Right cardiac atrium (tissue), 5 donors: ENCODE measurements around the gene KLHDC2. TPM values are rescaled to one million over a fixed set of nuclear protein-coding genes. Genes with fewer than 3 reads are reported as not detected.
"Not testable (repeated sequence)": the region's sequence is repeated elsewhere in the genome, so short reads cannot be mapped to it uniquely, and the experiment has no call there.

ENCODE experiments used
- ATAC-seq, 2 donors: fragments of 200-7000 bp; cut with Tn5 transposase; one replicate each; pipeline versions ENCODE4 v1.8.0 to v1.9.1; 2020; ENCODE audit warnings: moderate library complexity in 2 of 2, mild to moderate bottlenecking in 1 of 2
- DNase-seq, 3 donors: peaks; one replicate each; pipeline ENCODE4 v3.0.0-alpha.2; 2020
- H3K27ac ChIP-seq: one replicate; pipeline ENCODE4 v1.5.1; 2013; ENCODE audit warnings: mild to moderate bottlenecking, low read length, control low read depth, moderate library complexity
- H3K27me3 ChIP-seq: one replicate; pipeline ENCODE4 v1.6.1; 2013; ENCODE audit not compliant: control insufficient read depth, insufficient read depth
- H3K4me1 ChIP-seq: one replicate; pipeline ENCODE4 v1.6.1; 2013; ENCODE audit warnings: low read length; ENCODE audit not compliant: control insufficient read depth, insufficient read depth
- H3K4me3 ChIP-seq: one replicate; pipeline ENCODE4 v1.5.1; 2013; ENCODE audit warnings: low read length, control low read depth
- H3K9me3 ChIP-seq: one replicate; pipeline ENCODE4 v1.6.1; 2013; ENCODE audit warnings: low read length; ENCODE audit not compliant: control insufficient read depth
- WGBS: extraction: QIAGEN DNeasy Blood & Tissue Kit; methylation state at CpG from one replicate; pipeline ENCODE4 v1.1.7; 2013; 5-methylcytosine and 5-hydroxymethylcytosine counted together
- intact Hi-C, 4 donors: fragments of 100-400 bp; cut with DNase I; formaldehyde crosslinking; loops; one replicate each; pipeline versions ENCODE4 v1.11.0 to v1.14.0; 2022 to 2023
- polyA plus RNA-seq: library from polyadenylated mRNA; stranded (reverse); fragments of 200-250 nt; gene quantifications from one replicate; pipeline ENCODE4 v1.2.3, GENCODE V29; 2013
- total RNA-seq, 4 donors: library from RNA; stranded (reverse); fragmentation: NEBNext Ultra II Directional; extraction: Animal tissue kit (Norgen Biotek cat#: 25700); gene quantifications; one replicate each; pipeline ENCODE4 v1.2.1, GENCODE V29; 2021
- donor health status: healthy with polysubstance abuse.
- donor health status: DM: no; HTN: yes; CAD: no.
- donor health status: DM: no; HTN: no; CAD: no.
- donor health status: DM: no; HTN: yes; CAD: no; lungs with severe emphysema.
- donor health status: DM: yes; HTN: yes; CAD: no.

The KLHDC2 gene
- total and polyA plus RNA-seq, 5 donors, result 71.5 to 91.9 (median 75.3) TPM

GRCh38 chr14:49755378-49755777, 12.6 kb upstream of the KLHDC2 start:
- intact Hi-C loops, result loop anchor here in 1 of 4 donors (10.0 kb wide), 1 partner anchor 51 kb away; no protein-coding TSS in a partner anchor
- H3K9me3 ChIP-seq, result no peaks in the 10 kb centered on the region
- ATAC-seq (no peak), DNase-seq (no peak)
- no peaks in the 10 kb centered on the region for H3K27me3 ChIP-seq
- 75% methylated on average over 3 of the region's 3 CpGs for WGBS
- no peaks in the 10 kb centered on the region for H3K4me1 ChIP-seq
- H3K27ac ChIP-seq, result no peak overlapping the region
- no peak overlapping the region for H3K4me3 ChIP-seq

GRCh38 chr14:49761839-49762551, 6.0 kb upstream of the KLHDC2 start:
- 82% methylated on average over 6 of the region's 6 CpGs for WGBS
- no peaks in the 10 kb centered on the region for H3K4me1 ChIP-seq
- H3K9me3 ChIP-seq, result no peaks in the 10 kb centered on the region
- ATAC-seq, result no peak
- intact Hi-C loops, result loop anchor here in 2 of 4 donors (10.0 kb wide), 1 partner anchor 127 kb away; the partner anchor contains the start of gene DNAAF2 (in 2 of the 2)
- no peak overlapping the region for H3K4me3 ChIP-seq
- no peak for DNase-seq
- H3K27ac ChIP-seq, result no peak overlapping the region
- H3K27me3 ChIP-seq, result no peaks in the 10 kb centered on the region

- 82% methylated on average over 10 of the region's 10 CpGs for WGBS
- intact Hi-C loops, result loop anchor here in 2 of 4 donors (10.0 kb wide), 1 partner anchor 132 kb away; the partner anchor contains the start of gene DNAAF2 (in 2 of the 2)
- H3K27ac ChIP-seq, result no peak overlapping the region
- H3K27me3 ChIP-seq, result no peaks in the 10 kb centered on the region
- no peaks in the 10 kb centered on the region for H3K9me3 ChIP-seq
- DNase-seq (no peak), ATAC-seq (no peak)
- peak overlapping the region; percentile 90 for H3K4me3 ChIP-seq
- H3K4me1 ChIP-seq, result peaks cover 4% of the 10 kb centered on the region
These were observed 1.1 kb upstream of the KLHDC2 start for GRCh38 chr14:49766839-49767238.

GRCh38 chr14:49767270-49767570, 733 bp upstream of the KLHDC2 start:
- peak overlapping the region; percentile 90 for H3K4me3 ChIP-seq
- no peaks in the 10 kb centered on the region for H3K9me3 ChIP-seq
- no peak for DNase-seq
- intact Hi-C loops, result loop anchor here in 2 of 4 donors (10.0 kb wide), 1 partner anchor 132 kb away; the partner anchor contains the start of gene DNAAF2 (in 2 of the 2)
- under 1% methylated on average over 9 of the region's 9 CpGs for WGBS
- ATAC-seq, result no peak
- peak overlapping the region; percentile 94 for H3K27ac ChIP-seq
- H3K27me3 ChIP-seq, result no peaks in the 10 kb centered on the region
- peaks cover 4% of the 10 kb centered on the region for H3K4me1 ChIP-seq

GRCh38 chr14:49768301-49769121, 558 bp downstream of the KLHDC2 start:
- H3K4me3 ChIP-seq, result peak overlapping the region; percentile 90
- ATAC-seq (peak; percentile 56 to 60), DNase-seq (peak; percentile 46 to 85 (median 74))
- under 1% methylated on average over 67 of the region's 67 CpGs for WGBS
- no peaks in the 10 kb centered on the region for H3K9me3 ChIP-seq
- no peaks in the 10 kb centered on the region for H3K27me3 ChIP-seq
- H3K27ac ChIP-seq, result peak overlapping the region; percentile 94
- intact Hi-C loops, result loop anchor here in 2 of 4 donors (10.0 kb wide), 1 partner anchor 134 kb away; the partner anchor contains the start of gene DNAAF2 (in 2 of the 2)
- H3K4me1 ChIP-seq, result peaks cover 4% of the 10 kb centered on the region

GRCh38 chr14:49769171-49769570, 1.2 kb downstream of the KLHDC2 start:
- H3K27me3 ChIP-seq, result no peaks in the 10 kb centered on the region
- no peaks in the 10 kb centered on the region for H3K9me3 ChIP-seq
- peak overlapping the region; percentile 90 for H3K4me3 ChIP-seq
- DNase-seq (no peak), ATAC-seq (no peak)
- H3K4me1 ChIP-seq, result peaks cover 4% of the 10 kb centered on the region
- intact Hi-C loops, result loop anchor here in 2 of 4 donors (10.0 kb wide), 1 partner anchor 134 kb away; the partner anchor contains the start of gene DNAAF2 (in 2 of the 2)
- WGBS, result 22% methylated on average over 6 of the region's 6 CpGs
- peak overlapping the region; percentile 94 for H3K27ac ChIP-seq

- ATAC-seq (no peak), DNase-seq (peak in 1 of 3 donors; percentile 55)
- Histone ChIP-seq H3K27me3 (no peaks in the 10 kb centered on the region), H3K9me3 (no peaks in the 10 kb centered on the region), H3K4me3 (peak overlapping the region; percentile 90), H3K27ac (no peak overlapping the region), H3K4me1 (peaks cover 4% of the 10 kb centered on the region)
- 77% methylated on average over 15 of the region's 15 CpGs for WGBS
- intact Hi-C loops, result loop anchor here in 2 of 4 donors (10.0 kb wide), 1 partner anchor 135 kb away; the partner anchor contains the start of gene DNAAF2 (in 2 of the 2)
These were observed 1.7 kb downstream of the KLHDC2 start for GRCh38 chr14:49769581-49770211.

GRCh38 chr14:49770212-49770817, 2.4 kb downstream of the KLHDC2 start:
- no peak for ATAC-seq
- intact Hi-C loops, result no loop called here
- peaks cover 4% of the 10 kb centered on the region for H3K4me1 ChIP-seq
- H3K4me3 ChIP-seq, result no peak overlapping the region
- no peaks in the 10 kb centered on the region for H3K27me3 ChIP-seq
- DNase-seq, result no peak
- 73% methylated on average over 4 of the region's 4 CpGs for WGBS
- peak overlapping the region; percentile 34 for H3K27ac ChIP-seq
- no peaks in the 10 kb centered on the region for H3K9me3 ChIP-seq

GRCh38 chr14:49771691-49772090, 3.7 kb downstream of the KLHDC2 start:
- H3K9me3 ChIP-seq, ATAC-seq, H3K4me1 ChIP-seq, DNase-seq, intact Hi-C loops, H3K27ac ChIP-seq, H3K4me3 ChIP-seq, H3K27me3 ChIP-seq: not testable (repeated sequence)
- WGBS, result 87% methylated on average over 10 of the region's 10 CpGs

- no peaks in the 10 kb centered on the region for H3K9me3 ChIP-seq
- intact Hi-C loops, result no loop called here
- peaks cover 4% of the 10 kb centered on the region for H3K4me1 ChIP-seq
- H3K27me3 ChIP-seq, result no peaks in the 10 kb centered on the region
- DNase-seq, result no peak
- no peak overlapping the region for H3K4me3 ChIP-seq
- ATAC-seq, result no peak
- 100% methylated on average over 1 of the region's 1 CpG for WGBS
- no peak overlapping the region for H3K27ac ChIP-seq
These were observed 6.2 kb downstream of the KLHDC2 start for GRCh38 chr14:49774106-49774505.
